ENCODE data around the gene TASL. TPM values are rescaled to one million over a fixed set of nuclear protein-coding genes. Genes with fewer than 3 reads are reported as not detected.
A peak's percentile ranks its signal among the peaks of the same experiment; 100 is the strongest.

The TASL gene
- total RNA-seq, 4 donors from 2014 or later, result 0.46 to 2.0 (median 1.1) TPM; not detected in 1

- Histone ChIP-seq H3K4me3 (no peak overlapping the region), H3K9me3 (peaks cover 0 to 8% (median 0%) of the 10 kb centered on the region in 3 donors), H3K36me3 (no peaks in the 10 kb centered on the region), H3K27me3 (no peaks in the 10 kb centered on the region), H3K27ac (peak overlapping the region in 3 of 4 donors; percentile 0 to 54 (median 27)), H3K4me1 (no peaks in the 10 kb centered on the region)
- TF ChIP-seq POLR2A (IDR thresholded peaks at IDR 0.05) (no peak), EP300 (IDR thresholded peaks at IDR 0.05) (no peak), POLR2AphosphoS5 (IDR thresholded peaks at IDR 0.05) (no peak)
- TF ChIP-seq, protein P1, sequence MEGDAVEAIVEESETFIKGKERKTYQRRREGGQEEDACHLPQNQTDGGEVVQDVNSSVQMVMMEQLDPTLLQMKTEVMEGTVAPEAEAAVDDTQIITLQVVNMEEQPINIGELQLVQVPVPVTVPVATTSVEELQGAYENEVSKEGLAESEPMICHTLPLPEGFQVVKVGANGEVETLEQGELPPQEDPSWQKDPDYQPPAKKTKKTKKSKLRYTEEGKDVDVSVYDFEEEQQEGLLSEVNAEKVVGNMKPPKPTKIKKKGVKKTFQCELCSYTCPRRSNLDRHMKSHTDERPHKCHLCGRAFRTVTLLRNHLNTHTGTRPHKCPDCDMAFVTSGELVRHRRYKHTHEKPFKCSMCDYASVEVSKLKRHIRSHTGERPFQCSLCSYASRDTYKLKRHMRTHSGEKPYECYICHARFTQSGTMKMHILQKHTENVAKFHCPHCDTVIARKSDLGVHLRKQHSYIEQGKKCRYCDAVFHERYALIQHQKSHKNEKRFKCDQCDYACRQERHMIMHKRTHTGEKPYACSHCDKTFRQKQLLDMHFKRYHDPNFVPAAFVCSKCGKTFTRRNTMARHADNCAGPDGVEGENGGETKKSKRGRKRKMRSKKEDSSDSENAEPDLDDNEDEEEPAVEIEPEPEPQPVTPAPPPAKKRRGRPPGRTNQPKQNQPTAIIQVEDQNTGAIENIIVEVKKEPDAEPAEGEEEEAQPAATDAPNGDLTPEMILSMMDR (IDR thresholded peaks at IDR 0.05), result no peak
- peak; percentile 52 for ATAC-seq
- 61% methylated on average over 3 of the region's 3 CpGs; no CpG with 5 or more reads in 1 of the 2 donors for WGBS, 2 donors (ENCODE audit: low coverage in 1 of 2)
Measured at GRCh38 chrX:30620125-30620524, 42.6 kb upstream of the TASL start.

GRCh38 chrX:30618160-30618765, 40.7 kb upstream of the TASL start:
- ATAC-seq, result no peak
- H3K4me1 ChIP-seq, result no peaks in the 10 kb centered on the region
- no peak overlapping the region for H3K4me3 ChIP-seq
- no peaks in the 10 kb centered on the region for H3K27me3 ChIP-seq
- TF ChIP-seq POLR2AphosphoS5 (IDR thresholded peaks at IDR 0.05) (no peak), POLR2A (IDR thresholded peaks at IDR 0.05) (no peak), EP300 (IDR thresholded peaks at IDR 0.05) (no peak)
- TF ChIP-seq, protein P1 (IDR thresholded peaks at IDR 0.05), result no peak
- WGBS, 2 donors (ENCODE audit: low coverage in 1 of 2), result 83 to 100% methylated on average over 1 to 3 of the region's 7 CpGs
- H3K9me3 ChIP-seq, result peaks cover 0 to 8% (median 0%) of the 10 kb centered on the region in 3 donors
- no peak overlapping the region for H3K27ac ChIP-seq
- no peaks in the 10 kb centered on the region for H3K36me3 ChIP-seq

DNA sequence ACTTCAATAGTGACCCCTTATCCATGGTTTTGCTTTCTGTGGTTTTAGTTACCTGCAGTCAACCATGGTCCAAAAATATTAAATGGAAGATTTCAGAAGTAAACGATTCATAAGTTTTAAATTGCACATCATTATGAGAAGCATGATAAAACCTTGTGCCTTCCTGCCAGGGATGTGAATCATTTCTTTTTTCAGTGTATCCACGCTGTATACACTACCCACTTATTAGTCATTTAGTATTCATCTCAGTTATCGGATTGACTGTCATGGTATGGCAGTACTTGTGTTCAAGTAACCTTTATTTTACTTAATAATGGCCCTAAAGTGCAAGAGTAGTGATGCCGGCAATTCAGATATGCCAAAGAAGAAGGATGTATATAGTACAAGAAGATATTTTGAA, 37.7 kb upstream of the TASL start:
- H3K27ac ChIP-seq, result no peak overlapping the region
- H3K4me3 ChIP-seq, result no peak overlapping the region
- WGBS, 2 donors (ENCODE audit: low coverage in 1 of 2), result 59 to 80% methylated on average over 4 of the region's 4 CpGs
- no peaks in the 10 kb centered on the region for H3K27me3 ChIP-seq
- no peak for TF ChIP-seq EP300 (IDR thresholded peaks at IDR 0.05)
- TF ChIP-seq POLR2AphosphoS5 (IDR thresholded peaks at IDR 0.05), result no peak
- TF ChIP-seq, protein P1 (IDR thresholded peaks at IDR 0.05), result no peak
- no peak for TF ChIP-seq POLR2A (IDR thresholded peaks at IDR 0.05)
- no peak for ATAC-seq
- H3K9me3 ChIP-seq, result no peaks in the 10 kb centered on the region
- no peaks in the 10 kb centered on the region for H3K36me3 ChIP-seq
- H3K4me1 ChIP-seq, result no peaks in the 10 kb centered on the region

GRCh38 chrX:30613721-30614120, 36.2 kb upstream of the TASL start:
- Histone ChIP-seq H3K36me3 (no peaks in the 10 kb centered on the region), H3K4me3 (no peak overlapping the region), H3K9me3 (no peaks in the 10 kb centered on the region), H3K27ac (no peak overlapping the region), H3K4me1 (no peaks in the 10 kb centered on the region), H3K27me3 (no peaks in the 10 kb centered on the region)
- TF ChIP-seq, protein P1 (IDR thresholded peaks at IDR 0.05), result no peak
- TF ChIP-seq POLR2AphosphoS5 (IDR thresholded peaks at IDR 0.05), result no peak
- no peak for TF ChIP-seq EP300 (IDR thresholded peaks at IDR 0.05)
- TF ChIP-seq POLR2A (IDR thresholded peaks at IDR 0.05), result no peak
- no peak for ATAC-seq
- 56 to 62% methylated on average over 3 to 5 of the region's 5 CpGs for WGBS, 2 donors (ENCODE audit: low coverage in 1 of 2)

GRCh38 chrX:30612250-30612655, 34.7 kb upstream of the TASL start:
- WGBS, 2 donors (ENCODE audit: low coverage in 1 of 2), result 92 to 96% methylated on average over 2 to 5 of the region's 6 CpGs

More at GRCh38 chrX:30612250-30612655, 34.7 kb upstream of the TASL start:
- Histone ChIP-seq H3K27ac (no peak overlapping the region), H3K4me1 (no peaks in the 10 kb centered on the region), H3K27me3 (no peaks in the 10 kb centered on the region), H3K36me3 (no peaks in the 10 kb centered on the region), H3K9me3 (no peaks in the 10 kb centered on the region), H3K4me3 (no peak overlapping the region)
- TF ChIP-seq, protein P1 (IDR thresholded peaks at IDR 0.05), result no peak
- TF ChIP-seq POLR2A (IDR thresholded peaks at IDR 0.05) (no peak), EP300 (IDR thresholded peaks at IDR 0.05) (no peak), POLR2AphosphoS5 (IDR thresholded peaks at IDR 0.05) (no peak)
- no peak for ATAC-seq

All from gastroesophageal sphincter (tissue), 4 donors.